Endothelial cell of coronary artery (primary cell): ENCODE measurements around the gene TCEA2. TPM values are rescaled to one million over a fixed set of nuclear protein-coding genes. Genes with fewer than 3 reads are reported as not detected.

ENCODE experiments used
- total RNA-seq: library from RNA; depleted of rRNA; stranded (reverse); fragments of >200 nt; gene quantifications from 2 replicates; pipeline ENCODE4 v1.2.3, GENCODE V29; 2014

The TCEA2 gene
- 25.1 and 39.3 TPM in 2 replicates for total RNA-seq

GRCh38 chr20:64062596-64063388 is at the start of gene TCEA2:
TSS of gene TCEA2 (plus strand) at chr20:64063198. CDS start at chr20:64063313, 115 bp downstream.

GRCh38 chr20:64035933-64036345 is 27.1 kb upstream of the TCEA2 start, which contains the start of gene C20orf204:
TSS of gene C20orf204 (plus strand) at chr20:64036182. CDS start at chr20:64036324, 142 bp downstream.

GRCh38 chr20:64049060-64049877 is 13.7 kb upstream of the TCEA2 start, which contains the start of gene SOX18:
TSS of gene SOX18 (minus strand) at chr20:64049639. CDS start at chr20:64049516, 123 bp downstream.

GRCh38 chr20:64079273-64080012 is 16.4 kb downstream of the TCEA2 start, which contains the start of gene RGS19:
TSS of gene RGS19 (minus strand) at chr20:64079518. CDS start at chr20:64076886, 2,632 bp downstream.

GRCh38 chr20:64080013-64080812 is 17.2 kb downstream of the TCEA2 start, which contains the start of gene OPRL1:
TSS of gene OPRL1 (plus strand) at chr20:64080082. CDS start at chr20:64092721, 12,639 bp downstream.

GRCh38 chr20:64083804-64084684 is 21.0 kb downstream of the TCEA2 start, which contains the start of gene LKAAEAR1:
TSS of gene LKAAEAR1 (minus strand) at chr20:64084398. CDS start at chr20:64084219, 179 bp downstream.

GRCh38 chr20:64106981-64107735 is 44.2 kb downstream of the TCEA2 start, which contains the start of gene NPBWR2:
TSS of gene NPBWR2 (minus strand) at chr20:64107565. CDS start at chr20:64106831, 734 bp downstream.

Other genes with a start within 250 kb of the TCEA2 start
- 7.8 and 12.8 TPM in 2 replicates for gene ZBTB46, start 231.9 kb upstream of the TCEA2 start, total RNA-seq
- not detected in 2 replicates for gene ABHD16B, start 201.7 kb upstream of the TCEA2 start, total RNA-seq
- gene TPD52L2, start 197.9 kb upstream of the TCEA2 start, total RNA-seq, result 101 and 131 TPM in 2 replicates
- 82.5 and 84.7 TPM in 2 replicates for gene DNAJC5, start 168.1 kb upstream of the TCEA2 start, total RNA-seq
- 25.3 and 29.2 TPM in 2 replicates for gene UCKL1, start 106.8 kb upstream of the TCEA2 start, total RNA-seq
- 9.9 and 10.3 TPM in 2 replicates for gene ZNF512B, start 93.3 kb upstream of the TCEA2 start, total RNA-seq
- gene SAMD10, start 83.6 kb upstream of the TCEA2 start, total RNA-seq, result 1.8 and 2.2 TPM in 2 replicates
- 76.2 and 81.9 TPM in 2 replicates for gene PRPF6, start 82.1 kb upstream of the TCEA2 start, total RNA-seq
- 1.9 TPM in 2 replicates for gene C20orf204, start 27.0 kb upstream of the TCEA2 start, total RNA-seq
- 16.0 and 23.7 TPM in 2 replicates for gene SOX18, start 13.6 kb upstream of the TCEA2 start, total RNA-seq
- gene RGS19, start 16.3 kb downstream of the TCEA2 start, total RNA-seq, result 17.0 and 17.5 TPM in 2 replicates
- gene OPRL1, start 16.9 kb downstream of the TCEA2 start, total RNA-seq, result 1.3 and 2.6 TPM in 2 replicates
- gene LKAAEAR1, start 21.2 kb downstream of the TCEA2 start, total RNA-seq, result not detected in 2 replicates
- not detected in 2 replicates for gene NPBWR2, start 44.4 kb downstream of the TCEA2 start, total RNA-seq
- not detected in 2 replicates for gene MYT1, start 101.3 kb downstream of the TCEA2 start, total RNA-seq
- gene PCMTD2, start 192.6 kb downstream of the TCEA2 start, total RNA-seq, result 32.5 and 41.4 TPM in 2 replicates